OCI-LY7 (cell line): Measurements from ENCODE around the gene SYNM.

Experiments
- CTCF ChIP-seq: fragments of 200-600 bp; sonication (generic); conservative IDR thresholded peaks from 2 replicates; pipeline ENCODE4 v1.5.1; 2014; ENCODE audit warnings: mild to moderate bottlenecking, antibody characterized with exemption, low read length, moderate library complexity, mixed read lengths
- EZH2phosphoT487 ChIP-seq: fragments of 200-600 bp; sonication (generic); IDR thresholded peaks from 2 replicates; pipeline ENCODE4 v1.6.1; 2018; ENCODE audit warnings: low read depth, borderline replicate concordance, mild to moderate bottlenecking, mixed run types, antibody characterized with exemption, low read length, moderate library complexity, mixed read lengths

DNA sequence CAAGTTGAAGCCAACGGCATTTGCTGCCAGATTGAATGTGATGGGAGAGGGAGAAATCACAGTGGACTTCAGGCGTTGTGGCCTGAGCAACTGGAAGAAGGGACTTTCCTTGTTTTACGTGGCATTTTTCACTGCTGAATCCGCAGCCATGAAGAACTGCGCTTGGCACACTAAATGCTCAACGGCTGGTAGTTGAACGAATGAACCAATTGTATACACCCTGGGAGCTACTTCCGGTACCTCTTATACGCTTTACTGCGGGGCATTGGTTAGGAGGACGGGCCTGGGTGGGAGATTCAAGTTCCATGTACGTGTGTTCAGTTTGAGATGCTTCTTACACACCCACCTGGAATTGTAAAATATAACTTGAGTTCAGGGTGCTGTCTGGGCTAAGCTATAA lies 5.2 kb downstream of the SYNM start:
- no peak for TF ChIP-seq CTCF
- no peak for TF ChIP-seq EZH2phosphoT487
